Measurements from ENCODE around the gene GSTA3.
A peak's percentile ranks its signal among the peaks of the same experiment; 100 is the strongest.

- TF ChIP-seq CTCF (IDR thresholded peaks at IDR 0.05; ENCODE audit: low read length) (peak; percentile 78), EZH2phosphoT487 (IDR thresholded peaks at IDR 0.05; ENCODE audit: low read length) (no peak), EZH2 (optimal IDR thresholded peaks at IDR 0.05; ENCODE audit: low read depth, low read length) (no peak)
Measured at GRCh38 chr6:52881996-52882841, 27.3 kb downstream of the GSTA3 start.

Measured in MM.1S (cell line).